GM19099 (cell line): ENCODE data around the gene MYO3A.

Experiments used
- POLR2A ChIP-seq: IDR thresholded peaks from 3 replicates; pipeline ENCODE4 v1.6.1; 2011; ENCODE audit warnings: low read depth; ENCODE audit not compliant: insufficient read length; ENCODE audit errors: extremely low read depth

MYO3A gene

GRCh38 chr10:26214004-26214403 is 280.0 kb downstream of the MYO3A start:
- TF ChIP-seq POLR2A: no peak

GRCh38 chr10:26214551-26215395 is 280.7 kb downstream of the MYO3A start:
- no peak for TF ChIP-seq POLR2A

GRCh38 chr10:26215396-26215934 is 281.4 kb downstream of the MYO3A start:
- no peak for TF ChIP-seq POLR2A

- no peak for TF ChIP-seq POLR2A
Measured at GRCh38 chr10:26215935-26216584, 282.0 kb downstream of the MYO3A start.

- no peak for TF ChIP-seq POLR2A
Measured at GRCh38 chr10:26216585-26217395, 282.8 kb downstream of the MYO3A start, which contains the start of gene GAD2. Gene GAD2, plus strand, starts transcription at chr10:26216774. Its CDS starts 36 bp downstream, at chr10:26216810.

GRCh38 chr10:26217396-26218086 is 283.5 kb downstream of the MYO3A start:
- TF ChIP-seq POLR2A: no peak

GRCh38 chr10:26219676-26220075 is 285.6 kb downstream of the MYO3A start:
- TF ChIP-seq POLR2A: no peak

GRCh38 chr10:26220901-26221300 is 286.9 kb downstream of the MYO3A start:
- no peak for TF ChIP-seq POLR2A

GRCh38 chr10:26221541-26221940 is 287.5 kb downstream of the MYO3A start:
- no peak for TF ChIP-seq POLR2A

- no peak for TF ChIP-seq POLR2A
Measured at GRCh38 chr10:26222563-26222962, 288.5 kb downstream of the MYO3A start.

GRCh38 chr10:26225322-26225721 is 291.3 kb downstream of the MYO3A start:
- no peak for TF ChIP-seq POLR2A

GRCh38 chr10:26227786-26228185 is 293.8 kb downstream of the MYO3A start:
- no peak for TF ChIP-seq POLR2A

GRCh38 chr10:26232174-26232573 is 298.1 kb downstream of the MYO3A start:
- no peak for TF ChIP-seq POLR2A

- no peak for TF ChIP-seq POLR2A
Measured at GRCh38 chr10:26235761-26236160, 301.7 kb downstream of the MYO3A start.

- no peak for TF ChIP-seq POLR2A
Measured at GRCh38 chr10:26238378-26238777, 304.3 kb downstream of the MYO3A start.

GRCh38 chr10:26242706-26243350 is 308.8 kb downstream of the MYO3A start:
- no peak for TF ChIP-seq POLR2A
